ENCODE data around the gene CACNB4.

Gene CACNB4

GRCh38 chr2:151845481-151845880, 253.4 kb downstream of the CACNB4 start:
- DNase-seq, result no peak

- no peak for DNase-seq
These were observed 254.5 kb downstream of the CACNB4 start for GRCh38 chr2:151844211-151844896.

DNA sequence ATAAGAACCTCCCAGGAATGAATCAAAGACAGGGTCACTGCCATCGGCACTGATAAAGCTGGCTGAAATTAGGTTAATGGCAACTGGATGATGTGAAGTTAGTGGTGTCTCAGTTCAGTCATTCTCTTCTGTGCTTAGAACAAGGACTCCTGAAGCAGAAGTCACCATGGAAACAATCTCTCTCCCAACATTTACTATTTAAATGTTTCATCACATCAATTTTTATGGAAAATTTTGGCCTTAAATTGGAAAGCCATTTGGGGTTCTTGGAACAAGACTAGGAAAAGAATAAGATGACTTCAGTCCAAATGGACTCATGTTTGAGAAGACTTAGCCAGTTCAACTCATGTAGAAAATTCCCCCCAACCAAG, 255.2 kb downstream of the CACNB4 start:
- no peak for DNase-seq

- DNase-seq, result no peak
These were observed 255.8 kb downstream of the CACNB4 start for GRCh38 chr2:151842830-151843690.

- DNase-seq, result no peak
These were observed 257.8 kb downstream of the CACNB4 start for GRCh38 chr2:151841047-151841424.

DNA sequence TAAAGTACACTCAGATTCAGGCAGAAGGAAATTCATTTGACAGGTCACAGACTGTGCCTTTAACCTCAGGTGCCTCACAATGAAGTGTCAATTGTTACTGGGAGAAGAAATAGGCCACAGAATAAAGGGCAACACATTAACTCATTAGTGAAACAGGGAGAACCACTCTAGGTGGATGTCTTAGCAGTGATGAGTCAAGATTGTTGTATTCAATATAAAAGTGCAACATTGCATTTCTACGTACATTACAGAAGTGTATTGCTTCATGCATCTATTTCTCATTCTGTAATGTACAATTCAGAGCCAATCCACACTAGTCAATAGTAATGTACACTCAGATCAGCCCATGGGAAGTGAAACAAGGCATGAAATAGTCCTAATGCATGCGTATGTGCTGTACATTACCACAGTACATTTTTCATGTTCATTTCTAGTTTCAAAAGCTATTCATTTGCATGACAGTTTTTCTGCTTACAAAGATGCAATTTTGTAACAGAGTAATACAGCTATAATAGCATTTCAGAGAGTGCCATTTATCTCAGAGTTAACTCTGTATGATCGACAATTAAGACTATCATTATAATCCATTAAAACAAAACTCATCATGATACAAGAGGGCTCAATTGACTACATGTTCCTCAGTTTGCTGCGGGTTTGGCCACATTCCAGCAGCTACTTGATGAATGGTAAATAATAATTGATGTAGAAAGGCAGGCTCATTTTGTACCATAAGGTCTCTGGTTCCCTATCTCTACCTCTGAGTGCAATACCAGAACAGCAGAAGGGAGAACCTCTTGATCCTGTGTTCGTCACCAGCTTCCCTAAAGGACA, 258.4 kb downstream of the CACNB4 start:
- no peak for DNase-seq

DNA sequence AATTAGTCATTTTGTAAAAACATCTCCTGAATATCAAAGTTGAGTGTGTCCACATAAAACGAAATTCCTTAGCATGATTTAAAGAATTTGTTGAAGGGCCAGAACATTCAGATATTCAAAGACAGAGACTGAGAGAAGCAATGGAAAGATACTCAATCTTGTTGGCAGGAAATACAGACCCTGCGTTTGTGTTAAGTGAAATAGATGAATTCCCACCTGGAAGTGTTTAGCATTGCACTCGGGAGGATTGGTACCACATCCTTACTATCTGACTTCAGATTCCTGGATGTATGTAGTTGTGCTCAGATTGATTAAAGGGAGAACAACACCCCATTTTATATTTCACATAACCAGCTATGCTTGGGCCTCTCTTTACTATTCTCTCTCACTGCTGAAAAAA, 260.9 kb downstream of the CACNB4 start:
- DNase-seq, result no peak

DNA sequence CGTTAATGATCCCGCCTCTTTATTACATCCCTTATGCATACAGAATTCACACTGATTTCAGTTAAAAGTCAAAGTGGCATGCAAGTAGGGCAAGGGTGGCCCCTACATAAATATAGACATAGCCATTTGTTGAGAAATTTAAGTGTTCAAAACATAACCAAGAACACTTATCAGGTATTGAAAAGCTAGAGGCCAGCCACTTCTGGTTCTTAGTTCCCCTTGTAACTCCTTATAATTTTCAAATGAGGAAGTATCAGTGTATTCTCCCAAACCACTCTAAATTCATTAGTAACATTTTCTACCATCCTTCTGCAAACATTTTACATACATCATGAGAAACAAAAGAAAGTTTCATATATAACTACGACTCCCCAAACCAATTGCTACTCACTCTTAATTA, 264.9 kb downstream of the CACNB4 start:
- no peak for DNase-seq

- DNase-seq, result no peak
These were observed 267.9 kb downstream of the CACNB4 start for GRCh38 chr2:151830961-151831360.

DNA sequence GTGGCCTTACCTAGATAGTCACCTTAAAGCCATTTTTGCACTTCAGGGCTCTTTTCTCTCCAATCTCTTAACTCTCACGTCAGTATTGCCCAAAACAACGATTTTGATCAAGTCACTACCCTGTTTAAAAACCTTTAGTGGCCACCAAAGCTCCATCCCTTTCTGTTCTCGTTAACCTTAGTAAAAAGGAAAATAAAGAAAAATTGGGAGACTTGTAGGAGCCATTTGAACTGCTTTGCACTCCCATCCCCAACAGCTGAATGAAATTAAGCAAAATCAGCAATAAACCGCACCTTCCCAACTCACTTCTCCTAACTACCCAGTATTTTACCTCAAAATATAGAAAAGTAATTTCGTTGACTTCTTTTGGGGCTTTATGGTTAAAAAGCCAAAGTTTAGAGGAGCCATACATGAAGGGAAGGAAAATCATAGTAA, 269.9 kb downstream of the CACNB4 start:
- DNase-seq, result no peak

- peak; percentile 87 to 94 for DNase-seq
These were observed 270.5 kb downstream of the CACNB4 start, which contains the start of gene ARL5A for GRCh38 chr2:151828143-151828889. TSS of gene ARL5A (minus strand) at chr2:151828421. CDS start at chr2:151828176, 245 bp downstream.

- DNase-seq, result peak in 1 of 2 donors; percentile 12
These were observed 271.2 kb downstream of the CACNB4 start for GRCh38 chr2:151827564-151828142.

DNA sequence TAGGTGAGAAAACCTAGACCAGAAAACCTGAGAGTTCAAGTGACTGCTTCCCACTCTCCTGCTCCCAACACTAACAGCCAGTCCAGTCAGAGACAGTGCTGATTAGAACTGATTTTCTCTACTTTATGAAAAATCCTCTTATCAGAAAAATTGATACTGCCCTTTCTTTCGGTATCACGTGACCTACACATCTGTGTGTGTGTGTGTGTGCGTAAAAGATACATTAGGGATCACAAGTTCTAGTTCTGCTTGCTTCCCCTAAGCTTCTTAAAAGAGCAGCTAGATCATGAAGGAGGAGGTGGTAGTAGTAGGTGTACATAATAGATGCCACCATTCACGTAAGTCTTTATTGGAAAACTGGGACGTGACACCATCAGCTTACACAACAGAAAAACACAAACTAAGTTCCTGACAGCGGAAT, 272.1 kb downstream of the CACNB4 start:
- DNase-seq, result no peak

- DNase-seq, result no peak
These were observed 274.0 kb downstream of the CACNB4 start for GRCh38 chr2:151824886-151825285.

DNA sequence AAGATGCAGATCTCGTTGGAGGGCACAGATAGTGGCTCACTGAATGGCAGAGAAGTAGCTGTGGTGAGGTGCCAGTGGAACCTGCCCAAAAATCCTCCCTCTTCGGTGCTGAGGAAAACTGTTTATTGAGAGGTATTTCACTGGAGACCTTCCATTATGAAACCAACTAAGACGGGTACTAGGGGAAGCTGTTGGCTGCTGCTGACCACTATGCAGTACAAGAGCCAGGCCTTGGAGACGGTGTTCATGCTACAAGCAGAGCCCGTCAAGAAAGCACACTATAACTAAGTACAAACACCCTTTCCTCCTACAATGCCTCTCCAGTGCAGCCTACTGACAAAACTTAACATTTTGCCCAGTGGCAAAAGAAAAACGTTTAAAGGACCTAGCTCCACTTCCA, 275.2 kb downstream of the CACNB4 start:
- no peak for DNase-seq

- no peak for DNase-seq
These were observed 278.9 kb downstream of the CACNB4 start for GRCh38 chr2:151819920-151820319.

DNA sequence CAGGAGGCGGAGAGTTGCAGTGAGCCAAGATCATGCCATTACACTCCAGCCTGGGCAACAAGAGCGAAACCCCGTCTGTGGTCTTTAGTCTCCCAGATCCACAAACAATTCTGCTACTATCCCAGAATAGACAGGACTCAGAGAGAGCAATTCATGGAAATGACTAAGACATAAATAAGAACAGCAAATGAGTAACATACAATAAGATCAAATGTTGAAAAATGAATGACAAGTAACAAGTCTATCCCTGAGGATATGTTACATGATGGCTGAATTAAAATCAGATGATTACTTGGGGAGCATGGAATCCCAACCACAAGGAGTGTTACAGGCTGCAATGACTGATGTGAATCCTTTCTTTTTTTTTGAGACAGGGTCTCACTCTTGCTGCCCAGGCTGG, 280.9 kb downstream of the CACNB4 start:
- DNase-seq, result no peak

DNA sequence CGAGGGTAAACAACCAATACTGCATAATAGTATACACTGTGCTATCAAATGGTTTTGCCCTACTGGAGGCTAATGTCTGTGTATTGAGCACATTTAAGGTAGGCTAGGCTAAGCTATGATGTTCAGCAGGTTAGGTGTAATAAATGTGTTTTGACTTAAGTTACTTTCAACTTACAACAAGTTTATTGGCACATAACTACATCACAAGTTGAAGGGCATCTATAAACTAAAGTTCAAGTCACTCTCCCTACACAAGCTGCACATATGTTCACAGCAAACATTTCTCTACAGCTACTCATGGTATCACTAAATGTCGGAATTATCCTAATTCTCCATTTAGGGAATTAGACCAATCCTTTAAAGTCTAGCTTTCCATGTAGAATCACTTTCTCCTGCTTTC, 282.0 kb downstream of the CACNB4 start:
- DNase-seq, result no peak

- DNase-seq, result no peak
These were observed 282.9 kb downstream of the CACNB4 start for GRCh38 chr2:151815821-151816489.

GRCh38 chr2:151810489-151810888, 288.4 kb downstream of the CACNB4 start:
- no peak for DNase-seq

- DNase-seq, result no peak
These were observed 289.8 kb downstream of the CACNB4 start for GRCh38 chr2:151809073-151809383.
